Measurements from ENCODE around the gene CHMP2A.

Gene CHMP2A

GRCh38 chr19:58555920-58556621 is 1.2 kb upstream of the CHMP2A start:
- Histone ChIP-seq H3K27me3 (ENCODE audit: low read length) (no peaks in the 10 kb centered on the region), H3K9me3 (ENCODE audit: insufficient read depth, low read length) (no peaks in the 10 kb centered on the region), H3F3A (ENCODE audit: insufficient read depth) (peaks cover 65% of the 10 kb centered on the region)

GRCh38 chr19:58555369-58555885 is 522 bp upstream of the CHMP2A start:
- no peak for TF ChIP-seq CTCF (IDR thresholded peaks at IDR 0.05; ENCODE audit: insufficient read depth, low read length, poor library complexity, severe bottlenecking)
- TF ChIP-seq EZH2phosphoT487 (conservative IDR thresholded peaks at IDR 0.05; ENCODE audit: low read length): no peak
- no peaks in the 10 kb centered on the region for H3K9me3 ChIP-seq (ENCODE audit: insufficient read depth, low read length)
- H3K27me3 ChIP-seq (ENCODE audit: low read length): no peaks in the 10 kb centered on the region
- H3K9me2 ChIP-seq (replicated peaks; ENCODE audit: insufficient read depth, low read length): no peaks in the 10 kb centered on the region
- peaks cover 29% of the 10 kb centered on the region for H3K79me2 ChIP-seq (ENCODE audit: insufficient read depth, low read length)
- no peak overlapping the region for H2AFZ ChIP-seq (ENCODE audit: low read depth, low read length, severe bottlenecking)
- peak overlapping the region; percentile 47 for H3K4me3 ChIP-seq (ENCODE audit: insufficient read depth, low read length, poor library complexity, severe bottlenecking)
- peaks cover 61% of the 10 kb centered on the region for H3F3A ChIP-seq (ENCODE audit: insufficient read depth)
- peak overlapping the region; percentile 89 for H3K9ac ChIP-seq (ENCODE audit: low read length)
- no peaks in the 10 kb centered on the region for H4K20me1 ChIP-seq (ENCODE audit: low read depth, low read length)
- peak overlapping the region; percentile 96 for H3K4me2 ChIP-seq (ENCODE audit: low read depth, low read length, poor library complexity, severe bottlenecking)
- H3K27ac ChIP-seq (ENCODE audit: low read depth, low read length): peak overlapping the region; percentile 89
- H3K36me3 ChIP-seq (ENCODE audit: low read length): no peaks in the 10 kb centered on the region

More at GRCh38 chr19:58555920-58556621, 1.2 kb upstream of the CHMP2A start:
- peaks cover 29% of the 10 kb centered on the region for H3K79me2 ChIP-seq (ENCODE audit: insufficient read depth, low read length)
- TF ChIP-seq CTCF (IDR thresholded peaks at IDR 0.05; ENCODE audit: insufficient read depth, low read length, poor library complexity, severe bottlenecking) (no peak), EZH2phosphoT487 (conservative IDR thresholded peaks at IDR 0.05; ENCODE audit: low read length) (no peak)
- no peak overlapping the region for H3K4me3 ChIP-seq (ENCODE audit: insufficient read depth, low read length, poor library complexity, severe bottlenecking)
- H2AFZ ChIP-seq (ENCODE audit: low read depth, low read length, severe bottlenecking): no peak overlapping the region
- no peaks in the 10 kb centered on the region for H3K9me2 ChIP-seq (replicated peaks; ENCODE audit: insufficient read depth, low read length)
- H3K9ac ChIP-seq (ENCODE audit: low read length): peak overlapping the region; percentile 89
- H3K36me3 ChIP-seq (ENCODE audit: low read length): no peaks in the 10 kb centered on the region
- no peaks in the 10 kb centered on the region for H4K20me1 ChIP-seq (ENCODE audit: low read depth, low read length)
- H3K4me2 ChIP-seq (ENCODE audit: low read depth, low read length, poor library complexity, severe bottlenecking): peak overlapping the region; percentile 96
- peak overlapping the region; percentile 89 for H3K27ac ChIP-seq (ENCODE audit: low read depth, low read length)

DNA sequence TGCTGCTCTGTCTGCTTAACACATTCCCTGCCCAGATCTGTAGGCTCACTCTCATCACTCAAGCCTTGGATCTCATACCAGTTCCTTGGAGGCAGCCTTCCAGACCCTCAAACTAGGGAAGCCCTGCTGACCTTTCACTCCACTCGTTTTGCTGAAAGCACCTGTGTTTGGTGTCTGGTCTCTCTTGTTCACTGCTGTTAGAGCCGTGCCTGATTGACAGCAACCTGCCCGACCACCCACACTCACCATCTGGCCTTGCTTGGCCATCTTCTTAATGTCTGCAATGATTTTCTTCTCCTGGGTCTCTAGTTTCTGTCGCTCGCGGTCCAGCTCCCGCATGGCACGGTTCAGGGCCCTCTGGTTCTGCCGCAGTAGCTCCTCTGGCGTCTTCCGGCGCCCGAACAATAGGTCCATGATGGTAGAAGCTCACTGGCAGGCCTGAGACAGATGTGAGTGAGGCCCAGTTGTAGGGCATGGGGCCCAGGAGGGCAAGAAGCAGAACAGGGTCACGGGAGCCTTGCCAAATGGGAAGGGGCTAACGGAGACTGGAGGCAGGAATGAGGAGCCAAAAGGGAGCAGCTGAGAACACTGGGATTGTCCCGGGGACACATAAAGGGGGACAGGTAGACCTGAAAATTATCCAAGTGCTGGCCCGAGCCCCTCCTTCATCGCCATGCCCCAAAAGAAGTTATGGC is 959 bp downstream of the CHMP2A start:
- Histone ChIP-seq H2AFZ (ENCODE audit: low read depth, low read length, severe bottlenecking) (no peak overlapping the region), H3K27me3 (ENCODE audit: low read length) (no peaks in the 10 kb centered on the region), H3K36me3 (ENCODE audit: low read length) (no peaks in the 10 kb centered on the region), H4K20me1 (ENCODE audit: low read depth, low read length) (no peaks in the 10 kb centered on the region), H3K9me3 (ENCODE audit: insufficient read depth, low read length) (no peaks in the 10 kb centered on the region), H3K4me2 (ENCODE audit: low read depth, low read length, poor library complexity, severe bottlenecking) (peak overlapping the region; percentile 96), H3K79me2 (ENCODE audit: insufficient read depth, low read length) (peaks cover 29% of the 10 kb centered on the region), H3F3A (ENCODE audit: insufficient read depth) (peaks cover 47% of the 10 kb centered on the region), H3K4me3 (ENCODE audit: insufficient read depth, low read length, poor library complexity, severe bottlenecking) (peak overlapping the region; percentile 79), H3K9ac (ENCODE audit: low read length) (peak overlapping the region; percentile 89), H3K27ac (ENCODE audit: low read depth, low read length) (peak overlapping the region; percentile 89), H3K9me2 (replicated peaks; ENCODE audit: insufficient read depth, low read length) (no peaks in the 10 kb centered on the region)
- TF ChIP-seq EZH2phosphoT487 (conservative IDR thresholded peaks at IDR 0.05; ENCODE audit: low read length): no peak
- TF ChIP-seq CTCF (IDR thresholded peaks at IDR 0.05; ENCODE audit: insufficient read depth, low read length, poor library complexity, severe bottlenecking): no peak

All from SU-DHL-6 (cell line).